Panc1 (cell line): ENCODE measurements around the gene MBTPS1.

ENCODE experiments used
- POLR2AphosphoS5 ChIP-seq: IDR thresholded peaks from 2 replicates; pipeline ENCODE4 v1.6.1; 2012; ENCODE audit warnings: mild to moderate bottlenecking, low read depth, low read length, moderate library complexity
- TF ChIP-seq, protein P1 (sequence below): fragments of 450-650 bp; IDR thresholded peaks from 2 replicates; pipeline ENCODE4 v1.5.1; 2017; ENCODE audit warnings: mild to moderate bottlenecking

DNA sequence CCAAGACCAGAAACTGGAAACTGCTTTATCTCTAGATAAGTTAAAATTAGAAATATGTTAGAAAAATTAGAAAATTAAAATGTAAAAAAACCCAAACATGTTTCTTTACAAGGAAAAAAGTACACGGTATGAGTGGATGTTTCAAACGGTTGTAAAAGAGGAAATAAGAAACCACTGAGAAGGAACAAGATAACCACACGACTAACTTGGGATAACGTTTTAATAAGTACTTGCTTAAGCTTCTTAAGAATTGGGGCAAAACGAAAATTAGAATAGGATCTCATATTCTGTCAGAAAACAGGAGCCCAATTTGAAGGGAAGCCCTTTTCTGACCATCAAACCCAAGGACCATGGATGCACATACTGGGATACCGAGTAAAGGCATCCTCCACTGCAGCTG lies 31.0 kb downstream of the MBTPS1 start:
- no peak for TF ChIP-seq POLR2AphosphoS5
- TF ChIP-seq, protein P1, sequence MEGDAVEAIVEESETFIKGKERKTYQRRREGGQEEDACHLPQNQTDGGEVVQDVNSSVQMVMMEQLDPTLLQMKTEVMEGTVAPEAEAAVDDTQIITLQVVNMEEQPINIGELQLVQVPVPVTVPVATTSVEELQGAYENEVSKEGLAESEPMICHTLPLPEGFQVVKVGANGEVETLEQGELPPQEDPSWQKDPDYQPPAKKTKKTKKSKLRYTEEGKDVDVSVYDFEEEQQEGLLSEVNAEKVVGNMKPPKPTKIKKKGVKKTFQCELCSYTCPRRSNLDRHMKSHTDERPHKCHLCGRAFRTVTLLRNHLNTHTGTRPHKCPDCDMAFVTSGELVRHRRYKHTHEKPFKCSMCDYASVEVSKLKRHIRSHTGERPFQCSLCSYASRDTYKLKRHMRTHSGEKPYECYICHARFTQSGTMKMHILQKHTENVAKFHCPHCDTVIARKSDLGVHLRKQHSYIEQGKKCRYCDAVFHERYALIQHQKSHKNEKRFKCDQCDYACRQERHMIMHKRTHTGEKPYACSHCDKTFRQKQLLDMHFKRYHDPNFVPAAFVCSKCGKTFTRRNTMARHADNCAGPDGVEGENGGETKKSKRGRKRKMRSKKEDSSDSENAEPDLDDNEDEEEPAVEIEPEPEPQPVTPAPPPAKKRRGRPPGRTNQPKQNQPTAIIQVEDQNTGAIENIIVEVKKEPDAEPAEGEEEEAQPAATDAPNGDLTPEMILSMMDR, result no peak
